Endothelial cell of umbilical vein (primary cell): Measurements from ENCODE around the gene ABI3. TPM values are rescaled to one million over a fixed set of nuclear protein-coding genes. Genes with fewer than 3 reads are reported as not detected.
A peak's percentile ranks its signal among the peaks of the same experiment; 100 is the strongest.

ENCODE experiments used
- BruUV-seq: library from RNA; stranded (reverse); fragments of 400-500 nt; replicated peaks from 2 replicates; lab custom pipeline; 2021; lab: Mats Ljungman, UMichigan
- CTCF ChIA-PET: fragments of 300-600, 350-600 bp; sonication (Branson Sonifier 250); formaldehyde crosslinking; loops from one replicate; lab custom pipeline; 2021; ENCODE audit warnings: antibody characterized with exemption, inconsistent platforms; lab: Charles Lee
- POLR2A ChIA-PET: fragments of 300-600, 350-600 bp; sonication (Branson Sonifier 250); formaldehyde crosslinking; loops from one replicate; lab custom pipeline; 2021; ENCODE audit warnings: antibody characterized with exemption, inconsistent platforms; lab: Charles Lee
- DNase-seq: peaks from one replicate; pipeline ENCODE4 v3.0.0-alpha.2; 2011; ENCODE audit warnings: low read depth, low spot score
- FAIRE-seq: peaks from 2 replicates; lab custom pipeline; 2011; peaks lifted over from hg19 to GRCh38; lab: Jason Lieb, UNC
- H2AFZ ChIP-seq: 2 replicates; pipeline ENCODE4 v1.6.0; 2012; ENCODE audit warnings: low read depth, low read length, control low read depth, inconsistent platforms
- H3K27ac ChIP-seq: 2 replicates; pipeline ENCODE4 v1.5.1; 2011; ENCODE audit warnings: low read depth, mild to moderate bottlenecking, control low read depth, low read length, moderate library complexity; ENCODE audit not compliant: insufficient read depth
- H3K27me3 ChIP-seq, 2 experiments: 2 replicates each; pipeline versions ENCODE4 v1.6.0 to v1.6.1; 2011; ENCODE audit warnings: low read length in 2 of 2, mixed read lengths in 1 of 2; ENCODE audit not compliant: control insufficient read depth in 2 of 2, insufficient read depth in 2 of 2
- H3K36me3 ChIP-seq, 2 experiments: 2 replicates in 1 of 2; 3 replicates in 1 of 2; pipeline ENCODE4 v1.5.1; 2011; ENCODE audit warnings: low read length in 2 of 2, mild to moderate bottlenecking in 1 of 2, moderate library complexity in 1 of 2; ENCODE audit not compliant: control insufficient read depth in 2 of 2, insufficient read depth in 2 of 2; ENCODE audit errors: extremely low read depth in 1 of 2
- H3K4me1 ChIP-seq: 3 replicates; pipeline ENCODE4 v1.5.1; 2011; ENCODE audit warnings: mild to moderate bottlenecking, low read length; ENCODE audit not compliant: control insufficient read depth, insufficient read depth; ENCODE audit errors: extremely low read depth
- H3K4me2 ChIP-seq: 2 replicates; pipeline ENCODE4 v1.6.1; 2011; ENCODE audit warnings: low read length, control low read depth, mixed read lengths; ENCODE audit not compliant: insufficient read depth
- H3K4me3 ChIP-seq, 3 experiments: fragments of 200-600 bp in 1 of 3; sonication (generic), shearing (Covaris generic) in 1 of 3; replicated peaks in 1 of 3; 2 replicates each; pipeline ENCODE4 v1.5.1; 2011 to 2016; ENCODE audit warnings: control low read depth in 3 of 3, low read length in 3 of 3, mild to moderate bottlenecking in 2 of 3, inconsistent platforms in 1 of 3, low read depth in 1 of 3, moderate library complexity in 1 of 3; ENCODE audit not compliant: insufficient read depth in 1 of 3
- H3K79me2 ChIP-seq: 2 replicates; pipeline ENCODE4 v1.6.0; 2012; ENCODE audit warnings: low read length, inconsistent platforms; ENCODE audit not compliant: control insufficient read depth, insufficient read depth
- H3K9ac ChIP-seq: replicated peaks from 2 replicates; pipeline ENCODE3; 2011; ENCODE audit warnings: low read length, control low read depth; ENCODE audit not compliant: insufficient read depth; ENCODE audit errors: extremely low read depth
- H3K9me1 ChIP-seq: replicated peaks from 3 replicates; pipeline ENCODE4 v1.6.0; 2011; ENCODE audit warnings: mild to moderate bottlenecking, low read length; ENCODE audit not compliant: control insufficient read depth, insufficient read depth; ENCODE audit errors: extremely low read depth
- H3K9me3 ChIP-seq: replicated peaks from 2 replicates; pipeline ENCODE4 v1.5.1; 2012; ENCODE audit warnings: low read length, inconsistent platforms; ENCODE audit not compliant: control insufficient read depth, insufficient read depth
- H4K20me1 ChIP-seq: replicated peaks from 2 replicates; pipeline ENCODE3; 2011; ENCODE audit warnings: mild to moderate bottlenecking, low read length; ENCODE audit not compliant: control insufficient read depth, insufficient read depth; ENCODE audit errors: extremely low read depth
- EZH2 ChIP-seq: IDR thresholded peaks from 2 replicates; pipeline ENCODE4 v1.6.1; 2012; ENCODE audit warnings: borderline replicate concordance, low read depth, mild to moderate bottlenecking, moderate library complexity, low read length, inconsistent platforms; ENCODE audit not compliant: severe bottlenecking
- FOS ChIP-seq: IDR thresholded peaks from 2 replicates; pipeline ENCODE4 v1.6.1; 2011; ENCODE audit warnings: mild to moderate bottlenecking, low read length, moderate library complexity, borderline replicate concordance; ENCODE audit not compliant: insufficient read depth
- GATA2 ChIP-seq: IDR thresholded peaks from 2 replicates; pipeline ENCODE4 v1.7.0; 2011; ENCODE audit warnings: low read depth, mild to moderate bottlenecking, moderate library complexity, mixed read lengths, low read length; ENCODE audit not compliant: insufficient read length, insufficient read depth
- JUN ChIP-seq: IDR thresholded peaks from 2 replicates; pipeline ENCODE4 v1.6.1; 2011; ENCODE audit warnings: borderline replicate concordance, low read depth; ENCODE audit not compliant: insufficient read length, insufficient read depth
- MAX ChIP-seq: IDR thresholded peaks from 2 replicates; pipeline ENCODE4 v1.6.1; 2011; ENCODE audit not compliant: insufficient read depth, insufficient read length
- MYC ChIP-seq: IDR thresholded peaks from one replicate; pipeline ENCODE4 v1.6.1; 2011; ENCODE audit warnings: mild to moderate bottlenecking, low read depth, low read length
- POLR2A ChIP-seq: IDR thresholded peaks from 2 replicates; pipeline ENCODE4 v1.6.1; 2012; ENCODE audit warnings: low read depth, mild to moderate bottlenecking, control low read depth, low read length
- POLR2AphosphoS5 ChIP-seq: IDR thresholded peaks from 2 replicates; pipeline ENCODE4 v1.6.1; 2012; ENCODE audit warnings: low read depth, mild to moderate bottlenecking, control low read depth, low read length, moderate library complexity; ENCODE audit not compliant: insufficient read depth
- dilution Hi-C: fragments of 300-500 bp; cut with MboI; formaldehyde crosslinking; loops from one replicate; pipeline ENCODE4 v1.15.0; 2019; ENCODE audit warnings: low sequenced_read_pairs; ENCODE audit not compliant: extremely low pct_ligation_motif_present
- intact Hi-C: fragments of 100-400 bp; cut with micrococcal nuclease; formaldehyde crosslinking; loops from one replicate; pipeline ENCODE4 v1.10.0; 2022
- polyA plus RNA-seq, 4 experiments: library from polyadenylated mRNA; depleted of rRNA in 3 of 4; stranded (reverse) in 3 of 4; unstranded in 1 of 4; fragments of >200 nt; gene quantifications; 2 replicates each; pipeline versions ENCODE4 v1.2.1 to v1.2.3, GENCODE V29; 2011 to 2012; ENCODE audit warnings: missing spikeins in 1 of 4
- total RNA-seq: library from RNA; stranded (reverse); gene quantifications from 2 replicates; pipeline ENCODE4 v1.2.3, GENCODE V29; 2021
- TF ChIP-seq, protein P1 (sequence below), 2 donors: IDR thresholded peaks; 1 replicate in 1 of 2; 2 replicates in 1 of 2; pipeline ENCODE4 v1.5.1; 2011; ENCODE audit warnings: low read length in 2 of 2, mild to moderate bottlenecking in 2 of 2, moderate library complexity in 2 of 2, control low read depth in 1 of 2, inconsistent platforms in 1 of 2, low read depth in 1 of 2; ENCODE audit not compliant: insufficient read depth in 1 of 2; ENCODE audit errors: extremely low read depth in 1 of 2

ABI3 gene
- total and polyA plus RNA-seq, 2 donors (not counting 3 experiments of a cell fraction or from before 2014, with no cell fraction given): 35.2 to 35.5 TPM

DNA sequence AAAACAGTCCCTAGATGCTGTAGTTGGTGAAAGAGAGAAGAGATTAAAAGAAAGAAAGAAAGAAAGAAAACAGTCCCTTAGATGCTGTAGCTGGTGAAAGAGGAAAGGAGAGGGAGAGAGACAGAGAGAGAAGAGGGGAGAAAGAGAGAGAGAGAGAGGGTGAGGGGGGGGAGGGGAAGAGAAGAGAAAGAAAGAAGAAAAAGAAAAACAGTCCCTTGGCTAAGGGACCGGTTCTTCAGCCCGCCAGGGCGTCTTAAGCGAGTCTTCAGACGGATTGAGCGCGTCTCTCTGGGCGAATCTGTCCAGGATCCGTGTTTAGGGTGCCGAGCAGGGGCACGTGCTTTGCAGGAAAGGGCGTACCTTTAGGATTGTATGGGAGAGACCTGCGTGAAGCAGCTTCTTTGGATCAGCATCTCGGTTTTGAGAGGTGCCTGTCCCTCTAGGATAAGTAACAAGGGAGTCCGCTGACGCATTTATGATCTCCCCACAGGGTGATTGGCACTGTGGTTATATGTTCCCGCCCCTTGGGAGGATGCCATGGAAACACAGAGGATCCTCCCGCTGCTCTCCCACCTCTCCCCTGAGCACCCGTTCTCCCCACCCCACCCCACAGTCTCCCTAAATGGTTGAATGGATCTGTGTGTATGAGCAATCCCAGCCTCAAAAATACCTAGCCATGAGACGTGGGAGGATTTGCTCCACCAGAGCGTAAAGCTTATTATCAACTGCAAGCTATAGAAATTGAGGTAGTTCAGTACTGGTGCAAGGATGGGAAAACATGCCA lies 16.8 kb upstream of the ABI3 start:
- DNase-seq (peak; percentile 73), FAIRE-seq (peak; percentile 42)
- peak overlapping the region; percentile 81 for H3K9ac ChIP-seq
- H3K4me1 ChIP-seq: peaks cover 8% of the 10 kb centered on the region
- no peaks in the 10 kb centered on the region for H3K36me3 ChIP-seq
- TF ChIP-seq, protein P1, sequence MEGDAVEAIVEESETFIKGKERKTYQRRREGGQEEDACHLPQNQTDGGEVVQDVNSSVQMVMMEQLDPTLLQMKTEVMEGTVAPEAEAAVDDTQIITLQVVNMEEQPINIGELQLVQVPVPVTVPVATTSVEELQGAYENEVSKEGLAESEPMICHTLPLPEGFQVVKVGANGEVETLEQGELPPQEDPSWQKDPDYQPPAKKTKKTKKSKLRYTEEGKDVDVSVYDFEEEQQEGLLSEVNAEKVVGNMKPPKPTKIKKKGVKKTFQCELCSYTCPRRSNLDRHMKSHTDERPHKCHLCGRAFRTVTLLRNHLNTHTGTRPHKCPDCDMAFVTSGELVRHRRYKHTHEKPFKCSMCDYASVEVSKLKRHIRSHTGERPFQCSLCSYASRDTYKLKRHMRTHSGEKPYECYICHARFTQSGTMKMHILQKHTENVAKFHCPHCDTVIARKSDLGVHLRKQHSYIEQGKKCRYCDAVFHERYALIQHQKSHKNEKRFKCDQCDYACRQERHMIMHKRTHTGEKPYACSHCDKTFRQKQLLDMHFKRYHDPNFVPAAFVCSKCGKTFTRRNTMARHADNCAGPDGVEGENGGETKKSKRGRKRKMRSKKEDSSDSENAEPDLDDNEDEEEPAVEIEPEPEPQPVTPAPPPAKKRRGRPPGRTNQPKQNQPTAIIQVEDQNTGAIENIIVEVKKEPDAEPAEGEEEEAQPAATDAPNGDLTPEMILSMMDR (IDR thresholded peaks at IDR 0.05; ENCODE audit: extremely low read depth in 1 of 2, insufficient read depth in 1 of 2, low read depth in 1 of 2, low read length in 2 of 2): no peak
- peak; percentile 54 for TF ChIP-seq POLR2A
- TF ChIP-seq FOS: no peak
- TF ChIP-seq EZH2: no peak
- TF ChIP-seq GATA2: no peak
- peak; percentile 7 for TF ChIP-seq MAX
- no peak for TF ChIP-seq JUN
- peak; percentile 11 for TF ChIP-seq POLR2AphosphoS5
- TF ChIP-seq MYC: no peak
- ChIA-PET CTCF (interaction anchor here (0.7 to 15.9 kb wide), 5 partner anchors 14 to 97 kb away, joined by 3 to 212 read pairs (median 3); partner anchors contain the start of genes ABI3, GNGT2 and PHOSPHO1), POLR2A (interaction anchor here (0.6 to 1.2 kb wide), 3 partner anchors 9 to 337 kb away, joined by 3 read pairs; no protein-coding TSS in a partner anchor)
- intact Hi-C loops (no loop called here), dilution Hi-C loops (no loop called here)
- H3K4me2 ChIP-seq: peak overlapping the region; percentile 70
- H3K9me3 ChIP-seq: no peaks in the 10 kb centered on the region
- H3K27me3 ChIP-seq: no peaks in the 10 kb centered on the region
- peak overlapping the region; percentile 31 to 67 (median 62) for H3K4me3 ChIP-seq
- H3K9me1 ChIP-seq: no peaks in the 10 kb centered on the region
- no peaks in the 10 kb centered on the region for H3K79me2 ChIP-seq
- no TSS peak for BruUV-seq
- peak overlapping the region; percentile 62 for H3K27ac ChIP-seq
- H2AFZ ChIP-seq: peak overlapping the region; percentile 92
- H4K20me1 ChIP-seq: no peaks in the 10 kb centered on the region
